Neural crest cell (in vitro differentiated cells): ENCODE data around the gene C11orf52. TPM values are rescaled to one million over a fixed set of nuclear protein-coding genes. Genes with fewer than 3 reads are reported as not detected.

Experiments
- DNase-seq: peaks from one replicate; pipeline ENCODE4 v3.0.0; 2021; ENCODE audit warnings: low read depth, mixed read lengths, low spot score
- H3K27ac Mint-ChIP-seq: one replicate; pipeline ENCODE4 v1.8.0; 2021; ENCODE audit warnings: mild to moderate bottlenecking, mixed read lengths; ENCODE audit not compliant: unreplicated experiment
- H3K27me3 Mint-ChIP-seq: 2 replicates; pipeline ENCODE4 v1.8.0; 2021; ENCODE audit warnings: low read depth, mild to moderate bottlenecking, mixed read lengths
- H3K36me3 Mint-ChIP-seq: 2 replicates; pipeline ENCODE4 v1.8.0; 2021; ENCODE audit warnings: low read depth, mild to moderate bottlenecking, mixed read lengths
- H3K4me1 Mint-ChIP-seq: 2 replicates; pipeline ENCODE4 v1.8.0; 2021; ENCODE audit warnings: mixed read lengths
- H3K4me3 Mint-ChIP-seq: one replicate; pipeline ENCODE4 v1.8.0; 2021; ENCODE audit warnings: mild to moderate bottlenecking, mixed read lengths
- H3K9me3 Mint-ChIP-seq: 2 replicates; pipeline ENCODE4 v1.8.0; 2021; ENCODE audit warnings: mixed read lengths
- CTCF ChIP-seq: fragments of 200-600 bp; sonication (generic); conservative IDR thresholded peaks from 2 replicates; pipeline ENCODE4 v1.5.0; 2021; ENCODE audit warnings: antibody characterized with exemption, mild to moderate bottlenecking
- total RNA-seq: library from RNA; stranded (reverse); gene quantifications from 2 replicates; pipeline ENCODE4 v1.2.1, GENCODE V29; 2021

C11orf52 gene
- total RNA-seq, 1 donor from 2014 or later, result not detected

- Mint-ChIP-seq H3K4me3 (no peak overlapping the region), H3K4me1 (peaks cover 29% of the 10 kb centered on the region), H3K36me3 (no peaks in the 10 kb centered on the region), H3K27ac (no peak overlapping the region), H3K27me3 (no peaks in the 10 kb centered on the region), H3K9me3 (no peaks in the 10 kb centered on the region)
- DNase-seq, result no peak
- no peak for TF ChIP-seq CTCF
Measured at GRCh38 chr11:111941963-111942362, 23.2 kb downstream of the C11orf52 start.

- H3K4me3 Mint-ChIP-seq, result no peak overlapping the region
- no peaks in the 10 kb centered on the region for H3K36me3 Mint-ChIP-seq
- no peak overlapping the region for H3K27ac Mint-ChIP-seq
- TF ChIP-seq CTCF, result no peak
- no peak for DNase-seq
- peaks cover 22% of the 10 kb centered on the region for H3K4me1 Mint-ChIP-seq
- no peaks in the 10 kb centered on the region for H3K9me3 Mint-ChIP-seq
- H3K27me3 Mint-ChIP-seq, result no peaks in the 10 kb centered on the region
Measured at GRCh38 chr11:111942829-111943228, 24.1 kb downstream of the C11orf52 start.

GRCh38 chr11:111944139-111944538 is 25.4 kb downstream of the C11orf52 start:
- no peaks in the 10 kb centered on the region for H3K36me3 Mint-ChIP-seq
- H3K9me3 Mint-ChIP-seq, result no peaks in the 10 kb centered on the region

GRCh38 chr11:111944651-111945051 is 25.9 kb downstream of the C11orf52 start:
- Mint-ChIP-seq H3K36me3 (no peaks in the 10 kb centered on the region), H3K9me3 (no peaks in the 10 kb centered on the region), H3K27ac (no peak overlapping the region), H3K4me1 (peaks cover 8% of the 10 kb centered on the region), H3K4me3 (no peak overlapping the region), H3K27me3 (no peaks in the 10 kb centered on the region)
- DNase-seq, result no peak
- TF ChIP-seq CTCF, result no peak

More at GRCh38 chr11:111944139-111944538, 25.4 kb downstream of the C11orf52 start:
- Mint-ChIP-seq H3K27ac (no peak overlapping the region), H3K4me1 (peaks cover 9% of the 10 kb centered on the region), H3K27me3 (no peaks in the 10 kb centered on the region), H3K4me3 (no peak overlapping the region)
- DNase-seq, result no peak
- TF ChIP-seq CTCF, result no peak

GRCh38 chr11:111945198-111945597 is 26.5 kb downstream of the C11orf52 start:
- TF ChIP-seq CTCF, result no peak
- H3K36me3 Mint-ChIP-seq, result peaks cover 2% of the 10 kb centered on the region
- no peaks in the 10 kb centered on the region for H3K27me3 Mint-ChIP-seq
- no peak for DNase-seq
- H3K4me3 Mint-ChIP-seq, result no peak overlapping the region
- H3K4me1 Mint-ChIP-seq, result peaks cover 9% of the 10 kb centered on the region
- no peak overlapping the region for H3K27ac Mint-ChIP-seq
- no peaks in the 10 kb centered on the region for H3K9me3 Mint-ChIP-seq

GRCh38 chr11:111946499-111946898 is 27.8 kb downstream of the C11orf52 start:
- no peaks in the 10 kb centered on the region for H3K27me3 Mint-ChIP-seq
- H3K36me3 Mint-ChIP-seq, result peaks cover 2% of the 10 kb centered on the region
- H3K27ac Mint-ChIP-seq, result no peak overlapping the region
- no peaks in the 10 kb centered on the region for H3K9me3 Mint-ChIP-seq
- peaks cover 5% of the 10 kb centered on the region for H3K4me1 Mint-ChIP-seq
- no peak for DNase-seq
- H3K4me3 Mint-ChIP-seq, result no peak overlapping the region
- no peak for TF ChIP-seq CTCF
